Loucy (cell line): ENCODE measurements around the gene DUSP21.

Experiments used
- H2AFZ ChIP-seq: fragments of 200-600 bp; sonication (generic); 2 replicates; pipeline ENCODE4 v1.6.0; 2016; ENCODE audit warnings: antibody characterized with exemption, mild to moderate bottlenecking, low read length, moderate library complexity
- H3F3A ChIP-seq: fragments of 200-600 bp; 2 replicates; pipeline ENCODE4 v1.6.0; 2016; ENCODE audit warnings: antibody characterized with exemption, low read depth, mild to moderate bottlenecking
- H3K27me3 ChIP-seq: fragments of 200-600 bp; sonication (generic); 2 replicates; pipeline ENCODE4 v1.6.1; 2014; ENCODE audit warnings: low read length, mild to moderate bottlenecking; ENCODE audit not compliant: insufficient read depth, poor library complexity, severe bottlenecking
- H3K36me3 ChIP-seq: fragments of 200-600 bp; sonication (generic); 2 replicates; pipeline ENCODE4 v1.6.1; 2016; ENCODE audit warnings: low read length; ENCODE audit not compliant: insufficient read depth
- H3K4me1 ChIP-seq: fragments of 200-600 bp; sonication (generic); 2 replicates; pipeline ENCODE4 v1.5.1; 2014; ENCODE audit warnings: low read length, mild to moderate bottlenecking; ENCODE audit not compliant: insufficient read depth, poor library complexity, severe bottlenecking
- H3K4me2 ChIP-seq: fragments of 200-600 bp; sonication (generic); 2 replicates; pipeline ENCODE4 v1.6.0; 2014; ENCODE audit warnings: antibody characterized with exemption, low read length, low read depth, mild to moderate bottlenecking; ENCODE audit not compliant: poor library complexity, severe bottlenecking
- H3K4me3 ChIP-seq: fragments of 200-600 bp; sonication (generic); 2 replicates; pipeline ENCODE4 v1.5.1; 2014; ENCODE audit warnings: low read length, mild to moderate bottlenecking, mixed read lengths; ENCODE audit not compliant: poor library complexity, severe bottlenecking
- H3K79me2 ChIP-seq: fragments of 200-600 bp; sonication (generic); 2 replicates; pipeline ENCODE4 v1.6.1; 2014; ENCODE audit warnings: low read length; ENCODE audit not compliant: insufficient read depth
- H3K9ac ChIP-seq: fragments of 200-600 bp; sonication (generic); 2 replicates; pipeline ENCODE4 v1.6.0; 2014; ENCODE audit warnings: mild to moderate bottlenecking, low read depth, low read length, moderate library complexity; ENCODE audit not compliant: poor library complexity, severe bottlenecking
- H3K9me2 ChIP-seq: fragments of 200-600 bp; sonication (generic); replicated peaks from 2 replicates; pipeline ENCODE4 v1.6.1; 2016; ENCODE audit warnings: low read depth, low read length, mixed read lengths
- H3K9me3 ChIP-seq: fragments of 200-600 bp; sonication (generic); 2 replicates; pipeline ENCODE4 v1.6.1; 2014; ENCODE audit warnings: mild to moderate bottlenecking, antibody characterized with exemption, low read length, low read depth; ENCODE audit not compliant: insufficient read depth
- H4K20me1 ChIP-seq: fragments of 200-600 bp; sonication (generic); 2 replicates; pipeline ENCODE4 v1.6.0; 2014; ENCODE audit warnings: antibody characterized with exemption, low read length, mild to moderate bottlenecking; ENCODE audit not compliant: insufficient read depth, poor library complexity, severe bottlenecking
- EZH2phosphoT487 ChIP-seq: fragments of 200-600 bp; IDR thresholded peaks from 2 replicates; pipeline ENCODE4 v1.6.1; 2018; ENCODE audit warnings: antibody characterized with exemption, mild to moderate bottlenecking, moderate library complexity, borderline replicate concordance
- TF ChIP-seq, protein P1 (sequence below): fragments of 200-600 bp; sonication (generic); conservative IDR thresholded peaks from 2 replicates; pipeline ENCODE4 v1.5.1; 2014; ENCODE audit warnings: mild to moderate bottlenecking, antibody characterized with exemption, low read length

DUSP21 gene

DNA sequence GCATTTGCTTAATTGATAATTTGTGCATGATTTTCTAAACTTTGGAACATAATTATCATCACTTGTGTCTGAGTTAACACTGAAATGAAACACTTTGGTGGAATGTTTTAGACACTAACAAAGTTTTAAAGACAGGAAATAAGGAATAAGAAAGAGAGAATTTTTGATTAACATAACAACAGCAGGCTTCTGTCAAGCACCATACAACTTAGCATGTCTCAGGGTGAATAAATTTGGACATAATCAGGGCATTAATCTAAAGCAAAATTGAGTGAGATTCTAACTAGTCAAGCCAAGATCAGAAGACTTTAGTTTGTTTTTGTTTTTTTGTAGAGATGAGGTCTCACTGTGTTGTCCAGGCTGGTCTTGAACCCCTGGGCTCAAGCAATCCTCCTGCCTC is 28.1 kb upstream of the DUSP21 start:
- Histone ChIP-seq H3K4me2 (no peak overlapping the region), H3K27me3 (no peaks in the 10 kb centered on the region), H3K79me2 (no peaks in the 10 kb centered on the region), H3K9ac (no peak overlapping the region), H4K20me1 (no peaks in the 10 kb centered on the region), H3F3A (no peaks in the 10 kb centered on the region), H3K36me3 (no peaks in the 10 kb centered on the region), H3K9me2 (no peaks in the 10 kb centered on the region), H3K4me1 (no peaks in the 10 kb centered on the region), H2AFZ (no peak overlapping the region), H3K9me3 (no peaks in the 10 kb centered on the region), H3K4me3 (no peak overlapping the region)
- TF ChIP-seq, protein P1, sequence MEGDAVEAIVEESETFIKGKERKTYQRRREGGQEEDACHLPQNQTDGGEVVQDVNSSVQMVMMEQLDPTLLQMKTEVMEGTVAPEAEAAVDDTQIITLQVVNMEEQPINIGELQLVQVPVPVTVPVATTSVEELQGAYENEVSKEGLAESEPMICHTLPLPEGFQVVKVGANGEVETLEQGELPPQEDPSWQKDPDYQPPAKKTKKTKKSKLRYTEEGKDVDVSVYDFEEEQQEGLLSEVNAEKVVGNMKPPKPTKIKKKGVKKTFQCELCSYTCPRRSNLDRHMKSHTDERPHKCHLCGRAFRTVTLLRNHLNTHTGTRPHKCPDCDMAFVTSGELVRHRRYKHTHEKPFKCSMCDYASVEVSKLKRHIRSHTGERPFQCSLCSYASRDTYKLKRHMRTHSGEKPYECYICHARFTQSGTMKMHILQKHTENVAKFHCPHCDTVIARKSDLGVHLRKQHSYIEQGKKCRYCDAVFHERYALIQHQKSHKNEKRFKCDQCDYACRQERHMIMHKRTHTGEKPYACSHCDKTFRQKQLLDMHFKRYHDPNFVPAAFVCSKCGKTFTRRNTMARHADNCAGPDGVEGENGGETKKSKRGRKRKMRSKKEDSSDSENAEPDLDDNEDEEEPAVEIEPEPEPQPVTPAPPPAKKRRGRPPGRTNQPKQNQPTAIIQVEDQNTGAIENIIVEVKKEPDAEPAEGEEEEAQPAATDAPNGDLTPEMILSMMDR = no peak
- TF ChIP-seq EZH2phosphoT487 = no peak

DNA sequence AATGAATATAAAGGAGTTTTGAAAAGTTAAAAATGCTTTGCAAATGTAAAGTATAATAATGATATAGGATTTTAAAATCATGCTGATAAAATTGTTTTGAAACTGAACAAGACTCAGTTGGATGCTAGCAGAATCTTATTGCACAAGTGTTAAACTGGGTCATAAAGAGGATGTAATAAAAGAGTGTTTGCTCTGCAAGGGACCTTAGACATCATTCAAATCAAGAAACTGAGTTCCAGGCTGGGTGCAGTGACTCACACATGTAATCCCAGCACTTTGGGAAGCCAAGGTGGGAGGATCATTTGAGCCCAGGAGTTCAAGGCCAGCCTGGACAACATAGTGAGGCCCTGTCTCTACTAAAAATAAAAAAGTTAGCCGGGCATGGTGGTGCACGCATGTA is 27.5 kb upstream of the DUSP21 start:
- Histone ChIP-seq H4K20me1 (no peaks in the 10 kb centered on the region), H3K4me2 (no peak overlapping the region), H3F3A (no peaks in the 10 kb centered on the region), H3K9me2 (no peaks in the 10 kb centered on the region), H3K4me1 (no peaks in the 10 kb centered on the region), H2AFZ (no peak overlapping the region), H3K27me3 (no peaks in the 10 kb centered on the region), H3K79me2 (no peaks in the 10 kb centered on the region), H3K9me3 (no peaks in the 10 kb centered on the region), H3K4me3 (no peak overlapping the region), H3K36me3 (no peaks in the 10 kb centered on the region), H3K9ac (no peak overlapping the region)
- TF ChIP-seq EZH2phosphoT487 = no peak
- TF ChIP-seq, protein P1 = no peak

DNA sequence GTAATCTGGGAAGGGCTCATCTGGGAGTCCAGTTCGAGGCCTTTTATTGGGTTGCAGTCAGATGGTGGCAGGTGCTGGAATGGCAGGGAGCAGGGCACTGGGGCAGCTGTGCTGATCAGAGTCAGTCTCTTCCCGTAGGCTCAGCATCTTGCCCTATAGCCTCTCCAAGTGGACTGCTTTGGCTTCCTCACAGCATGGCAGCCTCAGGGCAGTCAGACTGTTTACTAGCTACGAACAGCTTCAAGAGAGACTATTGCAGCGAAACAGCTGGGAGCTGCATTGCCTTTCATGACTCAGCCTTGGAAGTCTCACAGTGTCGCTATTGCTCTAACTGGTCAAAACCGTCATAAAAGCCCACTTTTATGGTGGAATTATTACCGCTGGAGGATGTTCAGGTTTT is 26.8 kb upstream of the DUSP21 start:
- H2AFZ ChIP-seq = no peak overlapping the region; the same call in 1 of the 2 replicates
- no peaks in the 10 kb centered on the region for H3K27me3 ChIP-seq
- no peaks in the 10 kb centered on the region for H3K9me3 ChIP-seq
- H4K20me1 ChIP-seq = no peaks in the 10 kb centered on the region
- H3K36me3 ChIP-seq = no peaks in the 10 kb centered on the region
- H3K4me1 ChIP-seq = no peaks in the 10 kb centered on the region
- H3K9me2 ChIP-seq = no peaks in the 10 kb centered on the region
- H3K4me3 ChIP-seq = no peak overlapping the region
- H3K79me2 ChIP-seq = no peaks in the 10 kb centered on the region
- no peak overlapping the region for H3K4me2 ChIP-seq
- H3F3A ChIP-seq = no peaks in the 10 kb centered on the region
- H3K9ac ChIP-seq = no peak overlapping the region
- TF ChIP-seq, protein P1 = no peak
- no peak for TF ChIP-seq EZH2phosphoT487
